ENCODE results near the gene ATG10.
A peak's percentile ranks its signal among the peaks of the same experiment; 100 is the strongest.
"Not testable (repeated sequence)": the region's sequence is repeated elsewhere in the genome, so short reads cannot be mapped to it uniquely, and the experiment has no call there.

The ATG10 gene

GRCh38 chr5:81971111-81971711 lies 612 bp upstream of the ATG10 start:
- no peak for TF ChIP-seq CTCF (IDR thresholded peaks at IDR 0.05; ENCODE audit: low read depth, low read length)
- no peak for TF ChIP-seq POLR2A (IDR thresholded peaks at IDR 0.05; ENCODE audit: extremely low read depth, insufficient read length)
- TF ChIP-seq MAX (IDR thresholded peaks at IDR 0.05; ENCODE audit: low read depth, low read length) = no peak
- no peak for TF ChIP-seq MYC (IDR thresholded peaks at IDR 0.05; ENCODE audit: low read depth, low read length)
- H3K4me3 ChIP-seq (ENCODE audit: low read depth, low read length) = peak overlapping the region; percentile 88
- DNase-seq (ENCODE audit: low read depth) = peak; percentile 46

GRCh38 chr5:81972492-81972783 lies 615 bp downstream of the ATG10 start:
- peak overlapping the region; percentile 71 for H3K4me3 ChIP-seq (ENCODE audit: low read depth, low read length)
- TF ChIP-seq POLR2A (IDR thresholded peaks at IDR 0.05; ENCODE audit: extremely low read depth, insufficient read length) = no peak
- no peak for TF ChIP-seq CTCF (IDR thresholded peaks at IDR 0.05; ENCODE audit: low read depth, low read length)
- TF ChIP-seq MAX (IDR thresholded peaks at IDR 0.05; ENCODE audit: low read depth, low read length) = no peak
- TF ChIP-seq MYC (IDR thresholded peaks at IDR 0.05; ENCODE audit: low read depth, low read length) = no peak
- DNase-seq (ENCODE audit: low read depth) = no peak

- no peak for DNase-seq (ENCODE audit: low read depth)
- H3K4me3 ChIP-seq (ENCODE audit: low read depth, low read length) = no peak overlapping the region
- no peak for TF ChIP-seq POLR2A (IDR thresholded peaks at IDR 0.05; ENCODE audit: extremely low read depth, insufficient read length)
- TF ChIP-seq CTCF (IDR thresholded peaks at IDR 0.05; ENCODE audit: low read depth, low read length) = no peak
- TF ChIP-seq MYC (IDR thresholded peaks at IDR 0.05; ENCODE audit: low read depth, low read length) = no peak
- no peak for TF ChIP-seq MAX (IDR thresholded peaks at IDR 0.05; ENCODE audit: low read depth, low read length)
Measured at GRCh38 chr5:81980160-81980559, 8.3 kb downstream of the ATG10 start.

GRCh38 chr5:81980598-81981260 lies 8.9 kb downstream of the ATG10 start:
- no peak for DNase-seq (ENCODE audit: low read depth)
- no peak for TF ChIP-seq MYC (IDR thresholded peaks at IDR 0.05; ENCODE audit: low read depth, low read length)
- TF ChIP-seq POLR2A (IDR thresholded peaks at IDR 0.05; ENCODE audit: extremely low read depth, insufficient read length) = no peak
- TF ChIP-seq MAX (IDR thresholded peaks at IDR 0.05; ENCODE audit: low read depth, low read length) = no peak
- no peak for TF ChIP-seq CTCF (IDR thresholded peaks at IDR 0.05; ENCODE audit: low read depth, low read length)

GRCh38 chr5:81982172-81982685 lies 10.4 kb downstream of the ATG10 start:
- DNase-seq (ENCODE audit: low read depth); H3K4me3 ChIP-seq (ENCODE audit: low read depth, low read length): not testable (repeated sequence)

More at GRCh38 chr5:81980598-81981260, 8.9 kb downstream of the ATG10 start:
- no peak overlapping the region for H3K4me3 ChIP-seq (ENCODE audit: low read depth, low read length)

GRCh38 chr5:81983148-81983547 lies 11.3 kb downstream of the ATG10 start:
- DNase-seq (ENCODE audit: low read depth); H3K4me3 ChIP-seq (ENCODE audit: low read depth, low read length): not testable (repeated sequence)

- not testable (repeated sequence) for H3K4me3 ChIP-seq (ENCODE audit: low read depth, low read length); DNase-seq (ENCODE audit: low read depth)
Measured at GRCh38 chr5:81983563-81983962, 11.7 kb downstream of the ATG10 start.
